ENCODE results near the gene RIMBP2.

GRCh38 chr12:130460611-130461446 lies 255.3 kb downstream of the RIMBP2 start:
- TF ChIP-seq CTCF (conservative IDR thresholded peaks at IDR 0.05; ENCODE audit: low read depth, low read length) (no peak), EZH2 (IDR thresholded peaks at IDR 0.05; ENCODE audit: borderline replicate concordance, low read depth, low read length, poor library complexity, severe bottlenecking) (no peak)
